GM19467 (cell line): ENCODE measurements around the gene KCNQ1.

Source experiments
- ATAC-seq: cut with Tn5 transposase; IDR thresholded peaks from one replicate; pipeline ENCODE4 v1.9.1; 2021; ENCODE audit warnings: mild to moderate bottlenecking, moderate library complexity; ENCODE audit not compliant: unreplicated experiment

The KCNQ1 gene

DNA sequence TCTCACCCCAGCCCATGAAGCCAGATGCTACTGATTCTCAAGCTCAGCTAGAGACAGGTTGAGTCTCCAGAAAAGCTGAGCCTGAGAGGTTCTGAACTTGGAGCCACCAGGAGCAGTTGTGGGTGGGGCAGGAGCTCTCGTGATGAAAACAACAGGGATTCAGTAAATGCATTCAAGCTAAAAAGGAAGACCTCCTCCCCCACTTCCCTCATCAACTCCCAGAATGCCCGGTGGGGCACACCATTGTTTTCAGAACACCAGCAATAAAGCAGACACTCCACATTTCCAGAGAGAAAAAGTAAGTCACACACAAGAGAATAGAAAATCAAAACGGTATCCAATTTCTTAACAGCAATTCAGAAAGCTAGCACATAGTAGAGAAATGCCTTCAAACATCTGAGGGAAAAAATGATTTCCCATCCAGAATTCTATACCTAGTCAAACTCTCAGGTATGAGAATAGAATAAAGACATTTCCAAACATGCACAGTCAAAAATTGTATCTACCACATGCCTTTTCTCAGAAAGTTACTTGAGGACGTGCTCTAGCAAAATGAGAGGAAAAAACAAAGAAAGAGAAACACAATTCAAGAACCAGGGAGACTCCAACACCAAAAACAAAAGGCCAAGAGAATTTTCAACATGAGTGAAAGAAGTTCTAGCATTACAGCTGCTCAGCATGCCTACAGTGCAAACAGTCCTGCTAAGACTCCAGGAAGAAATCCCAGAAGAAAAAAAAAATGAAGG lies 383.9 kb downstream of the KCNQ1 start:
- ATAC-seq: no peak

DNA sequence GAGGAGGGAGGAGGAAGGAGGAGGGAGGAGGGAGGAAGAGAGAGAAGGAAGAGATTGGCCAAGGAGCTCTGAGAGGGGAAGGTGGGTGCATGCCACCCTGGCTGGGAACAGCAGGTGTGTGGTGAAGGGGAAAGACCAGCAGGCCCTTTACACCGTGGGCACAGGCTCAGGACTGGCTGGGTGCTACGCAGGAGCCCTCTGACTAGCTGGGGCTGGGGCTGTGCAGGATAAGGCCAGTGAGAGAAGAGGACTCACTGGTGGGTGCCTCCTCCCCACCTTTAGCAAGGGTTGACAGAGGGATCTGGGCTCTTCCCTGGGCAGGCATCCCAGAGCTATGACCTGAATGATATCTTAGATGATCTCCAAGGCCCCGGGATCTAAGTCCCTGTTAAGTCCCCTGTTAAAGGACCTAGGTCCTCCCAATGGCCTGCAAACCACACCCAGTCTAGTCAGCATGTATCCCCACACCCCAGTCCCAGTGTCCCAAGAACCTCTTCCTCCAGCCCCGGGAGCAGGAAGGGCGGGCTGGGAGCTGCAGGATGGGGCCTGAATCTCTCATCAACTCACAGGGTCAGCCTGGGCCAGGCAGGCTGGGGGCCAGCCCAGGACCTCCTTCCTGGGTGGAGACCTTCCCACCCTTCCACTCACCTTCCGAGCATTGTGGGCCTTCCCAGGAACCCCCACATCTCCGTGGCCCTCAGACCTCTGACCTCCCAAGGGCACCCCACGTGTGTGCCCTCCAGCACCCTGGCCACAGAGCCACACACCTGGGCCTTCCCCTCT lies 385.4 kb downstream of the KCNQ1 start:
- no peak for ATAC-seq

DNA sequence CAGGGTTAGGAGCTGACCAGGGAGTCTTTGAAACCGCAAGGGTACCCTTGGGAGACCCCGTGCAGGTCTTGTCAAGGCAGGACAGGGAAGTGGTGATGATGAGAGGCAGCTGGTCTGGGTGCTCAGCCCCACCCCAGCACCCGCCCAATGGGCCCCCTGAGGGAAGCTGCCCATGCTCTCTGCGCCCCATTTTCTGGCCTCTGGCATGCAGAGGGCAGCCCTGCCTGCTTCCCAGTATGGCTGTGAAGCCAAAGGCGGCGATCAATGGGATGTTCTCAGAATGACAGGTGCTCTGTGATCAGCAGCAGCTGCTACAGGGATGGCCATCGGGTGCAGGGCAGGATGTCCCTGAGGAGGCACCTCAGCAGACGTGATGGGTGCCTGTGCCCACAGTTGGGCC lies 386.1 kb downstream of the KCNQ1 start:
- ATAC-seq: no peak

DNA sequence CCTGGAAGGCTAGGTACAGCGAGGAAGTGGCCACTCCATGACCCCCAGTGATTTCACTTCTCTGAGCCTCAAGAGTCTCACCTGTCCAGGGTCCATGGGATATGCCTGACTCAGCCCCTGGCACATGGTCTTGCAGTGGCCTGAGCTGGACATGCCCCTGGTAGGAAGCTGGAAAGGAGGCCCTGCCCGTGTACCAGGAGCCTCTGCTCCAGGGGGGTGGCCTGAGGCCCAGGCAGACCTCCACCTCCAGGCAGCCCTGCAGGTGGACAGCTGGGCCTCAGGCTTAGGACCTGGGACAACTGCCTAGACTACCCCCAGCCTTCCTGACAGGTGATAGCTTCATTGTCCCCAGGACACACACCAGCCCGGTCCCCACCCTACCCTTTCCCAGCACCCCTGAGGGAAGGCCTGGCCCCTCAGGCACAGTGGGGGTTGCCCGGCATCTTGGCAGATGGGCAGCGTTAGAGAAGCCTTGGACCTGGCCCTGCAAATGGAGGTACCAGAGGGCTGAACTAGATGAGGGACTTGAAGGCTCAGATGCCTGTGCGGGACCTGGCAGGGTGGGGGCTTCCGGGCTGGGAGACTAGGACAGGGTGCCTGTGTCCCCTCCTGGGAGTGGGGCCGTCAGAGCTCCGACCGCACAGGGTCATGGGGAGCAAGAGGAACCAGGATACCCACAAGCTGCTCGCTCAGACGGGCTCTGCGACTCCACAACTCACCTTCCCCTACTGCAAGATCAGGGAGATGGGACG lies 387.1 kb downstream of the KCNQ1 start:
- no peak for ATAC-seq

DNA sequence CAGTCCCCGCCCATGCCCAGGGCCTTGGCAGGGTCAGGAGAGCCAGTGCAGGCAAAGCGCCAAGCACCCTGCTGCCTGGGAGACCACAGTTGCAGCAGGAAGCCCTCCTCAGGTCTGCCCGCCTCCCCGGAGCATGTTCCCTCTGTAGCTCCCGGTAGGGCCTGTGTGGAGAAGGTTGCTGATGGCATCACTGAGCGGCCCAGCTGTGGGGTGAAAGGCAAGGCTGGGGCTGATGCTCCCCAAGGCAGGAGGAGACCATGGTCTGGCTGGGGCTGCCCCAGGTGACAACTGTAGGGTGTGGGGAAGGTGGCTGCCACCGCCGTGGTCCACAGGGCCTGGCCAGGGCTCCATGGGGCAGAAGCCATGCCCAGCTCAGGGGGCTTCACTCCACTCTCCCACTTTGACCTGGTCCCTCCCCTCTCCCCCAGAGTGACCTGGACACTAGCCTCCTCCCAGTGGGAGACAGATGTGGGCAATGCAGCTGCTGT lies 387.8 kb downstream of the KCNQ1 start:
- no peak for ATAC-seq

DNA sequence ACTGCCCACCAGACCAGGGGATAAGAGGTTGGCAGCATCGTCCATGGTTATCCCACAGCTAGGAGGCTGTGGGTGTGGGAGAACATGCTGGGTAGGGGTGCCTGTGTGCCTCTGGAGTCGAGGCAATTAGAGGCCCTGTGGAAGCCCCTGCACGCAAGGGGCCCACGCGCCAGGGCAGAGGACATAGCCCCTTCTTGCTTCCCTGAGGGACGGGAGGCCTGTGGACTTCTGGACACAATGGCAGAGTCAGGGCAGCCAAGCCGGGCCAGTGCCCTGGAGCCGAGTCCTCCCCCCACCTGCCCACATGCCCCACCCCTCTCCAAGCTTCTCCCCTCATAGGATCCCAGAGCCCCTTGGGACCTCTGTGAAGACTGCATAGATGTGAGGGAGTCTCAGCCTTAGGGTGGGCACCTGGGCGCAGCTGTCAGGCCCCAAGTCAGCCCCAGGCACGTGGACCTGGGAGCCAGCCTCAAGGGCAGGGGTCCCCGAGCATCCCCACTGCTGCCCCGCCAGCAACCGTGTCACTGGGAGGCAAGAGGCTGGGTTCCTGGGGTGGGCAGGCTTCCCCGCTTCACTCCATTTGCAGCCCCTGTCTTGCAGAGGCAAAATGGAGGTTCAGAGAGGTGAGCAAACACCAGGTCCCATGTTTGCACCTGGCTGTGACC lies 388.4 kb downstream of the KCNQ1 start:
- ATAC-seq: no peak

DNA sequence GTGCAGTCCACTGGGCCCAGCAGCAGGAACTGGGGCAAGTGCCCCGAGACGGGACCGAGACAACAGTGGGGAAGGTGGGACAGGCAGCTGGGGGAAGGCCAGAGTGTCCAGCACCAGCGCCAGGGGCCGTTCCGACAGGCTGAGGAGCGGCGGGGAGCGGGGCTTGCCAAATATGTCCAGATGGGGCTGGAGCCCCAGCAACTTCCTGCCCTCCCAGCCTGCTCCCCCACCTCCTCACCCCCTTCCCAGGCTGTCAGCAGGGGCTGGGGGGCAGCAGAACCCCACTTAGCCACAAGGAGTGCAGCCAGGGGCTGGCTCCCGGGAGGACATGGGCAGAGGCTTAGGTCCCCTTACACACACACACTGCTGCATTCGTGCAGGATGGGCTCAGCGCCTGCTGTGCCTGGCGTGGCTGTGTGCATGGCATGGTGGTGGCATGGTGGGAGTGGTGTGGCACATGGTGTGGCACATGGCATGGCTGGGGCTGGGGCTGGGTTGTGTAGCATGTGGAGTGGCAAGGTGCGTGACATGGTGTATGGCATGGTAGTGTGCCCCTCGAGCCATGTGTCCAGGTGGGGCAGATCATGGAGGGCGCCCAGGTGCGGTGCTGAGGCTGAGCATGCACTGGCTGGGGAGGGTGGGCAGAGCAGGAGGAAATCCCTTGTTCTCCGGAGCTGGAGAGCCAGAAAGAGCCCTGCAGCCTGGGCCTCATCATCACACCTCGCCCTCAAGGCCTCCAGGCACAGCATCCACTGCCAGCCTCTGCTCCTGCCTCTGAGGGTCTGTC lies 389.1 kb downstream of the KCNQ1 start:
- no peak for ATAC-seq

DNA sequence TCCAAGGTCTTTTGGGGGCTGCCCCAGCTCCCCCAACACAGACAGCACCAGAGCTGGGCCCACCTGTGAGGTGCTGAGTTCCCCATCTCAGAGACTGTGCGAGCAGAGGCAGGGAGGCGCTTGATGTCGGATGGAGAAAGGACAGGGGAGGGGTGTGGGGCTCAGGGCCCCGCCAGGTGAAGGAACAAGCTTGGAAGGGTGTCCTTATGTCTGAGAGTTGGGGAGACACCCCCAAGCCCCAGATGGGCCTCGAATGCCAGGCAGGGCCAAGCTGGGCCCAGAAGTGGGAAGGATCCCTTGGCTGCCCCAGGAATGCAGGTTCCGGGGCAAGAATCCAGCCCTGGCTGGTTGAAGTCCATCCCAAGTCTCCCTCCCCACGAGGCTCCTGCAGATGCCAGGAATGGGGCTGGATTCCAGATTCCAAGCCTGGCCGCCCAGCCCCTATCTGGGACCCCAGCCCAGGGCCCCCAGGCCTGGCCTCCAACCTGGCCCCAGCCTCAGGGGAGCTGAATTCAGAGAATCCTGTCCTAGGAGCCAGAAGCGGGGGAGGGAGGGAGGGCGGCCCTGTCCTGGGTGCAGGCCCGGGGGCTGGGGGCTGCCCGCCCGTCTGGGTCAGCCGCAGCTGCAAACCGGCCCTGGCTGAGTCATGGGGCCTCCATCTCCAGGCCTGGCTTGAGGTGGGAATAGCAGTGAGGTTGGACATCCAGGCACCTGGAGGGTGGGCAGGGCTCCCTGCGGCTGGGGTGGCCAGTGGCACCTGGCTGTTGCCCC lies 389.9 kb downstream of the KCNQ1 start:
- ATAC-seq: no peak

DNA sequence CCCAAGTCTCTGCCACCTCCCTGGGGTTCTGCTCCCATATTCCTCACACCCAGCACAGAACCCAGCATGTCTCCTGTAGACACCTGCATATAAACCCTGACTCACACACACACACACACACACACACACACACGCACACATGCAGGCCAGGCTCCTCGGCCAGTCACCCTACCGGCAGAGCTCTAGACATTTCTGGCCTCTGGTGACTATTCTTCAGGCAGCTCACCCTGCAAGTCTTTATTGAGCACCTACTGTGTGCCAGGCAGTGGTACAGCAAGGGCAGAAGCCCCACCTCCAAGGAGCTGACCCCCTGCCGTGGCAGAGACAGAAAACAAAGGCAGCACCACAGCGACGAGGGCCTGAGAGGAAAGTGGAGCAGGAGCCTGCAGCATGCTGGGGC lies 390.5 kb downstream of the KCNQ1 start:
- ATAC-seq: no peak

DNA sequence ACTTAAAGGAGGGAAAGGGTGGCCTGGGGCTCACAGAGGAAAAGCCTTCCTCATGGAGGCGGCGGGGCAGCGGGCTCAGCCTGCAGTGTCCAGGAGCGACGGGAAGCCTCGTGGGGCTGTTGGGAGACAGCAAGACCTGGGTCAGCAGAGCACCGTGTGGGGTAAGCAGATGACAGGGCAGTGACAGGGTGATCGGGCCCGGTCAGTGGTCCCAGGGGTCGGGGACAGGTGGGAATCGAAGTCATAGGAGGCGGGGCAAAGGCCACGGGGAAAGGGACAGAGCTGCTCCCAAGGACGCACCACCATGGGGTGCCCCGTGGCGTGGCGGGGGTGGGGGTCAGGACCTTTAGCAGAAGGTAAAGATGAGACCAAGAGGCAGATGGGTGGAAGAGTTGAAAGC lies 390.9 kb downstream of the KCNQ1 start:
- ATAC-seq: no peak

DNA sequence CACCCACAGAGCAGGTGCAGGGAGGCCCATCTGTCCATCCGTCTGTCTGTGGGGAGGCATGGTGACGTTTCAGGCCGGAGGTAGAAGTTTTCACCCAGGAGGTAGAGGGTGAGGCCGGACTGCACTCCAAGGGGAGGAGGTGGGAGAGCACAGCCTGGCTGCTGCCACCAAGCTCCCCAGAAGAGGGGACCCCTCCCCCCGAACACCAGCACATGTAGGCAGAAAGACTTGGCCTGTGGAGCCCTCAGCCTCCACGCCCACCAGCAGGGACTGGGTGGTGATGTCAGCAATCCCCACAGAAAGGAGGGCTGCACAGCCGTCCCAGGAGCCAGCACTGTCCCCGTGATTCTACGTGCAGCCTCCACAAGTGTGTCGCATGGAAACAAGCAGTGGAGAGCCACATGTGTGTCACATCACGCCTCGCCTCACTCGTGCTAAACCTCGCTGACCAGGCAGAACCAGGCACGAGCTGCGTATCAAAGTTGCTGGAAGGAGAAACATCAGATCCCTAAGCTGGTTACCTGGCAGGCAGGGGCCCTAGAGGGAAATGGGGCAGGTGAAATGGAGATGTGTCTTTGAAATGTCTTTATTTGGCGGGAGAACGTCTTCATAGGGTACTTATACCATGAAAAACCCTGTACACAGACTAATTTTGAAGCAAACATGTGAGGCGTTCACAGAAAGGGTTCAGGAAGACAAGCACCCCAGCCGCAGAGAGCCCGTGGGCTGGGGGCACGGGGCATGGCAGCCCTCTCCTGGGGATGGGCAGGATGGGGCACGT lies 391.7 kb downstream of the KCNQ1 start:
- ATAC-seq: no peak

DNA sequence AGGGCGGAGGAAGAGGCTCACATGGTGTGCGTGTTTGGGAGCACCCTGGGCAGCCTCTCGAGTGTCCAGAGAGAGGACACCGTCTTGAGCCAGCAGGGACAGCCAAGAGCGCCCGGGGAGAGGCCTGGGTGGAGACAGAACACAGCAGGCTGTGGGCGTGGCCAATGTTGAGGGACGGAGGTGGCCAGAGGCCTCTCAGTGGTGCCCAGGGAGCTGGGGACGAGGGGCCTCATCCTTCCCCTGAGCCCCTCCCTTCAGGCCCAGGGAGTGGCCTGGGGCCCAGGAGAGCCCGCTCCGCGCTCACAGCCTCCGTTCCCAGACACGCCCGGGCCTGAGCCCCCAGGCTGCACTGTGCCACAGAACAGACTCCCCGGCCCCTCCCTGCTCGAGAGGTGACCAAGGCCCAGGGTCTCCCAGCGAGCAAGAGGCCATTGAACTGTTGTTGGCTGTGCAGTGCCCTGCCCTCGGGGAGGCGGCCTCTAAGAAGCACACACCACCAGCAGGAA lies 392.3 kb downstream of the KCNQ1 start:
- no peak for ATAC-seq

DNA sequence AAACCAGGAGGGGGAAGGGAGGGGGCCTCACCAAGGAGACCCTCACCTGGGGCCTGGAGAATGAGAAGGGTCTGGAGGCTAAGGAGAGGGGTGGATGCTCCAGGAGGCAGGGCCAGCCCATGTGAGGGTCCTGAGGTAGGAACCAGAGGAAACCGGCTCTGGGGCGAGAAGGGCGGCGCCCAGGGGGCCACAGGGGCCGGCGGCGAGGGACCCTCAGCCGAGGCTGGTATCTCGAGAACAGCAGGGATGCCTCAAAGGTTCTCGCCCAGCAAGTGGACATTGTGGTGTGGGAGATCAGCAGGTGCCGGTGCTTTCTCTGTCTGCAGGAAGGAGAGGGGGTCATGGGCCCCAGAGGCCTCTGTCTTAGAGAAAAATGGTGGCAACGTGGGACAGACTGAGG lies 392.8 kb downstream of the KCNQ1 start:
- no peak for ATAC-seq

DNA sequence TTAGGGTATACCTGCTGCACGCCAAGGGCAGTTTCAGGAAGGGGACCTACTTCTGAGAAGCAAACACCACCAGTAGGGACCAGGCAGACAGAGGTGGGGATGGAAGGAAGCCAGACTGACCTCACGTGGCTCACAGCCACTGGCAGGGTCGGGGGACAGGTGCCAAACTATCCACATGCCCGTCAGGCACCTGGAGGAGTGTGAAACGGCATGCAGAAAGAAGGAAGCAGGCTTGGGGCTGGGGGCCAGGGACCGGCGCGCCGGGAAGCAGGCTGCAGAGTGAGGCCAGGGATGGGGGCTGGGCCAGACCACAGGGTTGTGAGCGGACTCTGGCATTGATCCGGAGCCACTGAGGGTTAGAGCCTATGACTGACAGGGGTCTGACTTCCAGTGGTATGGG lies 393.3 kb downstream of the KCNQ1 start:
- no peak for ATAC-seq

DNA sequence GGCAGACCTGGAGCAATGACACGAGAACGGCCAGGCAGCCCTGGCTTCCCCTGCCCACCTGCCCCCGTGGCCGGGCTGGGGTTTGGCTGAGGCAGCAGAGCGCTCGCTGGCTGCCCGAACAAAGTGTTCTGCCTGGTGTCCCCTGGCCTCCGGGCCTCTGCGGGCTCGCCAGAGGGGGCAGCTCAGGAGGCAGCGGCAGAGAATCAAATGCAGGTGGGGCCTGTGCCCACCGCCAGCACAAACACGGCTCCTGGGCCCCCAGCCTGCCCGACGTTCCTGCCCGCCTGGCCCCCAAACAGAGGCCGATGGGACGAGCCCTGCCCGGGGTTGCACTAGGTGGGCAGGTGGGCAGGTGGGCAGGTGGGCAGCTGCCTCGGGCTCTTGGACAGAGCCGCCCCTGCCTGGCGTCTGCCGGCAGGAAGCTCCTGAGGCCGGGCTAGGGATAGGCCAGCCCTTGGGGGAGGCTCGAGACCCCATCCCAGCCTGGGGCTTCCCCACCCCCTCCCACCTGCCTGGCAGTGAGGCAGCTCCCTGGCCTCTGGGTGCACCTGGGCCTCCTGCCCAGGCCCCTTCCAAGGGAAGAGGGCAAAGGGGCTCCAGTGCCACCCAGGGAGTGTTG lies 394.0 kb downstream of the KCNQ1 start:
- ATAC-seq: no peak

DNA sequence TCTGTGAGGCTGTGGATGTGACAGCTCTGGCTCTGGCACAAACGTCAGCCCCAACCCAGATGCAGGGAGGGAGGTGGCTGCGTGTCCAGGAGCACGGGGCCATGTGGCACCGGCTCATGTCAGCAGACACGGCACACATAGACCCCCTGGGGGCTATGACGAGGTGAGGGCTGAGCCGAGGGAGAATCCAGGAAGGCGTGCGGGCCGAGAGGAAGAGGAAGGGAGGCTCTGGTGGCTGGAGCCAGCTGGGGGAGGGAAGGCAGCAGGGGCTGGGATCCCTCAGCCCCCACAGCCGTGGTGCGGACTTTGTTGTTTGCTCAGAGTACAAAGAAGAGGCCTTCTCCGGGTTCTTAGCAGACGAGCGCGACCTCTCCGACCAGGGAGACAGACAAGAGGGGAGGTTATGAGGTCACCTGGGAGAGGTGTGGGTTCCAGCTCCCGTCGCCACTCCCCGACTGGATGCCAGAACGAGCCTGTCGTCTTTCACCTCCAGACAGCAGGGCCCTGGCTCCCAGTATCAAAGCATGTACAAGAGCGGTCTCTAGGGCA lies 394.7 kb downstream of the KCNQ1 start:
- ATAC-seq: no peak

DNA sequence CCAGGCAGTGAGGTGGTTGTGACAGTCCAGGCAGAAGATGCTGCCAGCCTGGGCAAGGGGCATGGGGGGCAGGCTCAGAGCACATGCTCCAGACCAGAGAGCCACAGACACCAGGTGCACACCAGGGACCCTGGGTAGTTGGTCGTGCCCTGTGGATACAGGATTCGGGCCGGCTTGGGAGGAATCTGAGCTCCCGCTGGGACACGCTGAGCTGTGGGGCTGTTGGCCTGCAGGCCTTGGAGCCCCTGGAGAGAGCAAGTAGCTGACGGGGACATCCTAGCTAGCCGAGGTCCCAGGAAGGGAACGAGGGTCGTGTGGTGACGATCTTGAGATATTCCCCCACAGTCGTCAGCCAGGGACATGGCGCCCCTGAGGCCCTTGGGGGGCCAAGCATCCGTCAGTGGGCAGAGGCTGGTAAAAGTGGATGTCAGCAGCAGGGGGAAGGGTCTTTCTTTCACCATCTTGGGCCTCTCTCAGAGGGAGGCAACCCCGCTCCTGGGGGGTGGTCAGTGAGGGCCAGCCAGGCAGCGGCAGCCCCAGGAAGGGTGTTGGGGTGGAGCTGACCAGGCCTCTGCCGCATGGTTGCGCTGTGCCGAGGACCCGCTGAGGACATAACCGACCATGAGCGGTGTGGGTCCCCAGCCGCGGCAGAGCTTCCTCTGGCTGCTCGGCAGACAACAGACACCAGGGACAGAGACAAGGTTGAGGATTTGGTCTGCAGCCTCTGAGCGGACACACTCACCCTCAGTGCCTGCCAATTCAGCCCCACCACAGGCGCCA lies 396.8 kb downstream of the KCNQ1 start:
- ATAC-seq: no peak
